Skin of body (tissue), 2 donors: ENCODE data around the gene OR5M8. TPM values are rescaled to one million over a fixed set of nuclear protein-coding genes. Genes with fewer than 3 reads are reported as not detected.

Source experiments
- DNase-seq: peaks from one replicate; lab custom pipeline; 2025; lab: John Stamatoyannopoulos, UW
- total RNA-seq: library from RNA; depleted of rRNA; stranded (reverse); fragments of >200 nt; gene quantifications from one replicate; pipeline ENCODE4 v1.2.3, GENCODE V29; 2014

The OR5M8 gene
- total RNA-seq: not detected

DNA sequence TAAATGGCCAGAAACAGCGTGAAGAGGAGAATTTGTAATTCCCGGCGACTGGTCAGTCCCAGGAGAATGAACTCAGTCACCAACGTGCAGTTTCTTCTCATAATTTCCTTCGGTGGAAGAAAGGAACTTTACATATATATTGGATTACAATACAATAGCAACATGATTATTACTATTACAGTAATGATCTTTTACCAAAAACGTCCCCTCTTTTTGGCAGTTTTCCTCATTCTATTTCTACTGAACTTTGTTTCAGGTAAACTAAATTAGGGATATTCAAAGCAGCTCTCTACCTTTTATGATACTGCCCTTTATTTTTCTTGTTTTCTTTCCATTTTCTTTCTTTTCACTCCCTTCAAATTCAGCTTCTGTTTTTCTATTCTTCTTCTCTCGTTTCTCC is at the start of gene OR5M8:
OR5M8 (minus strand) TSS at position 101 of the 400 bp plus-strand sequence; CDS start at position 101, 0 bp downstream.
- no peak for DNase-seq

DNA sequence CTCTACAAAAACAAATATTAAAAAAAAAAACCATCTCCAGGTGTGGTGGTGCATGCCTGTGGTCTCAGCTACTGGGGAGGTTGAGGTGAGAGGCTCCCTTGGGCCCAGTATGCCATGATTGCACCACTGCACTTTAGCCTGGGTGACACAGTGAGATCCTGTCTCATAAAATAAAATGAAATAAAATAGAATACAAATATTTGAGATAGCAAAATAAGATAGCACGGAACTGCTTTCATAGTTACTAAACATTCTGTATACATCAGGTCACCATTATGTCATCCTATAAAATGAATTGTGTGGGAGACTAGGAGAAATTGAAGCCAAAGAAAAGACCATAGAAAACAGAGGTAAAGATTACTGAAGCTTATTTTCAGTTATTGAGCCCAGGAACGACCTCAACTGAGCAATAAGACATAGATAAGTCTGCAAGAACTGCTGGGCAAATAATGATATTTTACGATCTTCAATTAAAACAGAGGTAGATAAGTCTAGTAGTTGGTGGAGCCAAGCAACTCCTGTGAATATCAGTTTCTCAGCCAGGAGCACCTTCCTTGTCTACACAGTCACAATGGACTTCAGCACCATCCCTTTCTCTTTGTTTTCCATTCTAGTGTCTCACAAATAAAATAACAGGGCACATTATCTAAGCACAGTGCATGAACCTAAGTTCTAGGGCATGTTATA is 42.0 kb upstream of the OR5M8 start:
- no peak for DNase-seq

- DNase-seq: no peak
Measured at GRCh38 chr11:56531856-56532255, 40.7 kb upstream of the OR5M8 start.

DNA sequence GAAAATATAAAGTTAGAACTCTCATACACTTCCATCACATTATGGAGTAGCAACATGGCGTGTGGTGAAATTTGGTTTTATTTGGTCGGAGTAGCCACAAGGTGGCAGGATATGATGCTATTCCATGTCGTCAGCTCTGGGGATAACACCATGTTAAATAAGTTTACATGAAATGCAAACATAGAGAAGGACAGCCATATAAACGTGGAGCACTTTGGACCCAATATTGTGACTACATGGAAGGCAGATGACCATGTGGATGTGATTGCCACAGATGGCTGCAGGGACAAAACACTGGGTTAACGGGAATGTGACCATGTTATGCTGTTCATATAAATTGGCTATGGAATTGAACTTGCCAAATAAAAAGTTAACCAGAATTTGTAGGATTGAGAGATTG is 30.8 kb upstream of the OR5M8 start:
- no peak for DNase-seq

GRCh38 chr11:56513280-56513679 is 22.1 kb upstream of the OR5M8 start:
- DNase-seq: no peak

DNA sequence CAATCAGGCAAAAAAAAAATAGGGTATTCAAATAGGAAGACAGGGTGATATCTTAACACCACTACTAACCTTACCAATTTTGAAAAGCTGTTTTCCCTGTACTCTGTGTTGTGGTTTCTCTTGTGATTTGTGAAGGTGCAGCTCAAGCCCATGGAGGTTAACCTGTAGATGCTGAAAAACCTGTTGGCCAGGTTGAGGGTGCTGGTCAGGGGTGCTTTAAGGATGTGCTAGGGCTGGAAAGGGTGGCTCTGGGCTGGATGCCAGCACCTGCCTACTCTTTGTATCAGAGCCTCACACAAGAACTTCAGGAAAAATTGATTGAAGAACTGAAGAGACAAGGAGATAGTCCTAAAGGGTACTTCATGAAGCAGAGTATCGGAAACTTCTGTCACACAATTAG is 18.3 kb upstream of the OR5M8 start:
- no peak for DNase-seq

DNA sequence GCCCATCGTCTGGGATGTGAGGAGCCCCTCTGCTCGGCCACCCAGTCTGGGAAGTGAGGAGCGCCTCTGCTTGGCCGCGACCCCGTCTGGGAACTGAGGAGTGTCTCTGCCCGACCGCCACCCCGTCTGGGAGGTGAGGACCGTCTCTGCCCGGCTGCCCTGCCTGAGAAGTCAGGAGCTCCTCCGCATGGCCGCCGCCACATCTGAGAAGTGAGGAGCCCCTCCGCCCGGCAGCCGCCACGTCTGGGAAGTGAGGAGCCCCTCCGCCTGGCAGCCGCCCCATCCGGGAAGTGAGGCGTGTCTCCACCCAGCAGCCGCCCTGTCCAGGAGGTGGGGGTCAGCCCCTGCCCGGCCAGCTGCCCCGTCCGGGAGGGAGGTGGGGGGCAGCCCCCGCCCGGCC is 5.8 kb upstream of the OR5M8 start:
- no peak for DNase-seq

DNA sequence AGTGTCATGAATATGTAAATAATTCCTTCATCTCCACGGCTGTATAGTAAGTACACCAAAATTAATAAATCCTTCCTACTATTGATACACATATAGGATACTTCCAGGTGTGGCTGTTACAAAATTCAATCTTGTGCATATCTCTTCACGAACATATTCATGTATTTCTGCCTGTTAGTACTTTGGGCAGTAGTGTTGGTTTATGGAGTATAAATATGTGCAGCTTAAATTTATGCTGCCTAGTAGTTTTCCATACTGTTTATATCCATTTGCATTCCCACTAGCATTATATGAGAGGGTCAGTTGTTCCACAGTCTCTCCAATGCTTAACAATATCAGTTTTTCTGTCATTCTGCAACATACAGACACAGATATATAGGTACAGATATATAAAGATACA is 3.9 kb upstream of the OR5M8 start:
- DNase-seq: no peak

GRCh38 chr11:56486801-56487200 is 4.4 kb downstream of the OR5M8 start:
- no peak for DNase-seq

- no peak for DNase-seq
Measured at GRCh38 chr11:56474729-56475235, 16.4 kb downstream of the OR5M8 start.

DNA sequence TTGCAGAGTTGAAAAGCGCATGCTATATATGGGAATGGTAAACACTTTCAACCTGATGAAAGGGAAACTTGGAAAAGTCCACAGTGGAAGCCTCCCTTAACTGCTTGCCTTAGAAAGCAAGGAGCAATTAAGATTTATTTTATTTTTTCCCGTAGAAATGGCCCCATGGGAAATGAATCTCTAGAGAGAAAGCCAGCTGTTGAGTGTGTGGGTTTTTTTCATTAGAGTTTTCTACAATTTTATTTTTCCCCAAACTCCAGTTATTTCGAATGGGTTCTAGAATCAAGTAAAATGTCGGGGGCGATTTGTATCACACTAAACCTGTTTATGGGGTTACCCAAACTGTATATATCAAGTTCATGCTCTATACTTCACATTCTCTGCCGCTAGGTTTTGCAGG is 17.9 kb downstream of the OR5M8 start, which contains the start of gene OR5M3:
OR5M3 (minus strand) TSS at position 101 of the 400 bp plus-strand sequence. CDS start 2,855 bp downstream, outside the sequence.
- no peak for DNase-seq

DNA sequence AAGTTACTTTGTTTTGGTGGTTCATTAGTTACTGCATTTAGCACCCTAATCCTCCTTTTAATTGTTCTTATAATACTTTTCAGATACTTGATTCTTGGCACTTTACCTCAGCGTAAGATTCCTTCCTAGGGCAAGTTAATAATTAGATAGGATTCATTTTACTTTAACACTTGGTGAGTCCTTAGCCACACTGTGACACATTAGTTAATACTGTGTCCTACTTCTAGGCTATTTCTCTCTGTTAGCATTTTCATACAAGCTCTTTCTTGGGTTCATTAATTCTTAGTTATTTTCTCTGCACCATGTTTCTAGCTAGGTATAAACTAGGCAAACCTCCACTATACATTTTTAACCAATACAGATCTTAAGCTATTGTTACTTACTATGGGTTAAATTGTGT is 34.1 kb downstream of the OR5M8 start:
- DNase-seq: no peak

DNA sequence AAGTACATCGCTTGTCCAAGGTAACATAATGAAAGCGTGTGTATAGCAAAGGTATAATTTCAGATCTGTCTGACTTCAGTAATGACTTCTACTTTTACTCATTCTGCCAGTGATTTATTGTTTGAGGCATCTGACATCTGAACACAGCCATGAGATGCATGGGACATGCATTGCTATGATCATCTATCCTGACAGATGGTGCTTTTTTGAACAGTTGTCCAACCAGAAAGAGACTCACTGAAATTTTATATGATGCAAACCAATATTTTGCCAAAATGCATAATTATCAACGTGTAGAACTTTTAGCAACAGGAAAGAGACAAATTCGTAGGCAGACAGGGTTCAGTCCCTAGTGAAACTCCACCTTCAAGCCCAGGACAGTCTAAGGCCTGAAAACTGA is 37.6 kb downstream of the OR5M8 start:
- DNase-seq: no peak

Other genes starting within 250 kb of the OR5M8 start
- not detected for gene OR5T3, start 239.1 kb downstream of the OR5M8 start, total RNA-seq
- not detected for gene OR5T1, start 217.2 kb downstream of the OR5M8 start, total RNA-seq
- not detected for gene OR8H1, start 199.1 kb downstream of the OR5M8 start, total RNA-seq
- gene OR8K3, start 176.2 kb downstream of the OR5M8 start, total RNA-seq: not detected
- not detected for gene OR8K1, start 145.3 kb downstream of the OR5M8 start, total RNA-seq
- not detected for gene OR8J1, start 137.1 kb downstream of the OR5M8 start, total RNA-seq
- not detected for gene OR8U1, start 115.7 kb downstream of the OR5M8 start, total RNA-seq
- not detected for gene OR5AL1, start 78.7 kb downstream of the OR5M8 start, total RNA-seq
- not detected for gene OR5M3, start 18.0 kb downstream of the OR5M8 start, total RNA-seq
- not detected for gene OR5M11, start 51.9 kb upstream of the OR5M8 start, total RNA-seq
- not detected for gene OR5M10, start 86.4 kb upstream of the OR5M8 start, total RNA-seq
- not detected for gene OR5M1, start 123.5 kb upstream of the OR5M8 start, total RNA-seq
- not detected for gene OR5AP2, start 151.1 kb upstream of the OR5M8 start, total RNA-seq
- gene OR5AR1, start 172.3 kb upstream of the OR5M8 start, total RNA-seq: not detected
- not detected for gene OR9G1, start 207.7 kb upstream of the OR5M8 start, total RNA-seq